HG03064 (cell line): ENCODE results near the gene ALDOC.

Source experiments
- ATAC-seq: cut with Tn5 transposase; IDR thresholded peaks from one replicate; pipeline ENCODE4 v1.9.1; 2021; ENCODE audit warnings: low read depth; ENCODE audit not compliant: unreplicated experiment

Gene ALDOC

GRCh38 chr17:28553000-28553505, 23.6 kb downstream of the ALDOC start:
- ATAC-seq: no peak

- ATAC-seq: peak; percentile 56
These were observed 24.3 kb downstream of the ALDOC start, which contains the start of gene UNC119 for GRCh38 chr17:28552176-28552999. Gene UNC119 (minus strand): TSS chr17:28552624. CDS start chr17:28552557, 67 bp downstream.

GRCh38 chr17:28551421-28552175, 25.1 kb downstream of the ALDOC start:
- ATAC-seq: no peak

GRCh38 chr17:28550858-28551257, 25.8 kb downstream of the ALDOC start:
- ATAC-seq: no peak

- ATAC-seq: no peak
These were observed 27.2 kb downstream of the ALDOC start for GRCh38 chr17:28549236-28550132.

- no peak for ATAC-seq
These were observed 28.1 kb downstream of the ALDOC start for GRCh38 chr17:28548417-28549130.

GRCh38 chr17:28547623-28548416, 28.9 kb downstream of the ALDOC start:
- no peak for ATAC-seq

- ATAC-seq: no peak
These were observed 29.5 kb downstream of the ALDOC start for GRCh38 chr17:28547096-28547622.

GRCh38 chr17:28545787-28546415, 30.8 kb downstream of the ALDOC start:
- no peak for ATAC-seq

- no peak for ATAC-seq
These were observed 31.6 kb downstream of the ALDOC start for GRCh38 chr17:28545141-28545503.

- ATAC-seq: no peak
These were observed 32.1 kb downstream of the ALDOC start for GRCh38 chr17:28544402-28545140.

- no peak for ATAC-seq
These were observed 35.3 kb downstream of the ALDOC start for GRCh38 chr17:28541439-28541838.

- no peak for ATAC-seq
These were observed 36.5 kb downstream of the ALDOC start for GRCh38 chr17:28540231-28540630.

GRCh38 chr17:28538296-28538895, 38.3 kb downstream of the ALDOC start:
- no peak for ATAC-seq

GRCh38 chr17:28537219-28537610, 39.5 kb downstream of the ALDOC start:
- ATAC-seq: no peak

- ATAC-seq: no peak
These were observed 40.0 kb downstream of the ALDOC start for GRCh38 chr17:28536532-28537218.
